VCaP (cell line): Measurements from ENCODE around the gene RNF144A.

Experiments
- H3K27ac ChIP-seq: fragments of 450-650 bp; 2 replicates; pipeline ENCODE4 v1.5.1; 2017
- TF ChIP-seq, protein P1 (sequence below): fragments of 450-650 bp; conservative IDR thresholded peaks from 2 replicates; pipeline ENCODE4 v1.5.1; 2017; ENCODE audit warnings: mild to moderate bottlenecking, moderate library complexity

Gene RNF144A

DNA sequence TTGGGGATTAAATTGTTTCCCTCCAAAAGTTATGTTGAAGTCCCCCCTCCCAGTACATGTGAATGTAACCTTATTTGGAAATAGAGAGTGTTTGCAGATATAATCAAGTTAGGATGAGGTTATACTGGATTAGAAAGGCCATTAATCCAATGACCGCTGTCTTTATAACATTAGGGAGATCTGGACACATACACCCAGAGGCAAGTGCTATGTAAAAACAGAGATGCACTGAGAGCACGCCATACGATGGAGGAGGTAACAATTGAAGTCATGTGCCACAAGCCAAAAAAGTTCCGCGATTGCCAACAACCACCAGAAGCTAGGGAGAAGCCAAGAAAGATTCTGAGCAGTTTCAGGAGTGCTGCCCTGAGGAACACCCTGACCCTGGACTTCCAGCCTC is 153.3 kb downstream of the RNF144A start:
- H3K27ac ChIP-seq: no peak overlapping the region
- TF ChIP-seq, protein P1, sequence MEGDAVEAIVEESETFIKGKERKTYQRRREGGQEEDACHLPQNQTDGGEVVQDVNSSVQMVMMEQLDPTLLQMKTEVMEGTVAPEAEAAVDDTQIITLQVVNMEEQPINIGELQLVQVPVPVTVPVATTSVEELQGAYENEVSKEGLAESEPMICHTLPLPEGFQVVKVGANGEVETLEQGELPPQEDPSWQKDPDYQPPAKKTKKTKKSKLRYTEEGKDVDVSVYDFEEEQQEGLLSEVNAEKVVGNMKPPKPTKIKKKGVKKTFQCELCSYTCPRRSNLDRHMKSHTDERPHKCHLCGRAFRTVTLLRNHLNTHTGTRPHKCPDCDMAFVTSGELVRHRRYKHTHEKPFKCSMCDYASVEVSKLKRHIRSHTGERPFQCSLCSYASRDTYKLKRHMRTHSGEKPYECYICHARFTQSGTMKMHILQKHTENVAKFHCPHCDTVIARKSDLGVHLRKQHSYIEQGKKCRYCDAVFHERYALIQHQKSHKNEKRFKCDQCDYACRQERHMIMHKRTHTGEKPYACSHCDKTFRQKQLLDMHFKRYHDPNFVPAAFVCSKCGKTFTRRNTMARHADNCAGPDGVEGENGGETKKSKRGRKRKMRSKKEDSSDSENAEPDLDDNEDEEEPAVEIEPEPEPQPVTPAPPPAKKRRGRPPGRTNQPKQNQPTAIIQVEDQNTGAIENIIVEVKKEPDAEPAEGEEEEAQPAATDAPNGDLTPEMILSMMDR: no peak

DNA sequence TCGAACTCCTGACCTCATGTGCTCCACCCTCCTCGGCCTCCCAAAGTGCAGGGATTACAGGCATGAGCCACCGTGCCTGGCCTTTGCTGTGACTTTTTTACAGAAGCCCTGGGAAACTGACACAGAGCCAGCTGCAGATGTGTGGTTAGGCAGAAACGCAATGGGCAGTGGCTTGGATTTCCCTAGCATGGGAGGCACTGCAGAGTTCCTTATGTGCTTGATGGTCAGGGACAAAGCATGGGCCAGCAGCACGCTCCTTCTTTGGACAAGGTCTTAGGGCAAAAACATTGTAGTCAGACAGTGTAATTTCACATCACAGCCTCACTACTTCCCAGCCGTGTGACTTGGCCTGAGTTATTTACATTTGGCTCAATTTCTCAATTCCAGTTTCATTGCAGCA is 153.9 kb downstream of the RNF144A start:
- H3K27ac ChIP-seq: no peak overlapping the region

DNA sequence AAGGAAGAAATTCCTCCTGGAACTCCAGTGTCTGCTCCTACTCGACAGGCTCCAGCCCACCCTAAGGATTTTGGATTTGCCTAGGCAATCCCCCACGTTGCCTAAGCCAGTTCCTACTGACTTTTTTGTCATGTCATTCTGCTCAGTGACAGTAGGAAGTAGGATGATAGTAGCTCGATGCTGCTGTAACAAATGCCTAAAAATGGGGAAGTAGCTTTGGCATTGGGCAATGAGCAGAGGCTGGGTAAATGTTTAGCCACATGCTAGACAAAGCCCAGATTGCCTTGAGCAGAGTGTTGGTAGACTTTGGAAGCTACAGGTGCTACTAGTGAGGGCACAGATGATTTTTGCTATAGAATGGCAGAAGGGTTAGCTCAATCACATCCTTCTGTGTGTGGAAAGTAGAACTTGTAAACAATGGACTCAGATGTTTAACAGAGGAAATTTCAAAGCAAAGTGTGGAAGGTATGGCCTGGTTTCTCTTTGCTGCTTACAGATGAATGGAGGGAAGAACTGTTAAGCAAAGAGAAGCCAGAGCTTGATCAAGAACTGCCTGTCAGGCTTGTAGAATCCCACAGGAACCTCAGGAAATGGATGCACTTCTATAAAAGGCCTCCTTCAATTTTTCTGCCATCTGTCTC is 154.8 kb downstream of the RNF144A start:
- H3K27ac ChIP-seq: no peak overlapping the region
- TF ChIP-seq, protein P1: no peak

More for the DNA sequence above, 153.9 kb downstream of the RNF144A start:
- TF ChIP-seq, protein P1: no peak

DNA sequence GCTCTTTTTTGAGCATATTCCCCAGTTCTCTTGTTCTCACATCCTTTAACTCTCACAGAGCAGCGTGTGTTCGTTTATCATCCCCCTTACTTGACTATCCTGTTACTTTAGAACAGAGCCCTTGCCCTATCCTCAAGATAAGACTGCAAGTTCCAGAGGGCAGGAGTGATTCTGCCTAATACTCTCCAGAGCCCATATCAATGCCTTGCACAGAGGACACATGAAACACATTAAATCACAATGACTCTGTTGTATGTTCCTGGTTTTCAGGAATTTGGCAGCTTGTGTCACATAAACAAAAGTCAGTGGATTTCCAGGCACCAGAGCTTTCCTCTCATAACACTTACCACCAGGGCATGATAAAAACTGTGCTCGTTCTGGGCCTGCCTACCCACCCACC is 156.7 kb downstream of the RNF144A start:
- TF ChIP-seq, protein P1: no peak
- no peak overlapping the region for H3K27ac ChIP-seq

DNA sequence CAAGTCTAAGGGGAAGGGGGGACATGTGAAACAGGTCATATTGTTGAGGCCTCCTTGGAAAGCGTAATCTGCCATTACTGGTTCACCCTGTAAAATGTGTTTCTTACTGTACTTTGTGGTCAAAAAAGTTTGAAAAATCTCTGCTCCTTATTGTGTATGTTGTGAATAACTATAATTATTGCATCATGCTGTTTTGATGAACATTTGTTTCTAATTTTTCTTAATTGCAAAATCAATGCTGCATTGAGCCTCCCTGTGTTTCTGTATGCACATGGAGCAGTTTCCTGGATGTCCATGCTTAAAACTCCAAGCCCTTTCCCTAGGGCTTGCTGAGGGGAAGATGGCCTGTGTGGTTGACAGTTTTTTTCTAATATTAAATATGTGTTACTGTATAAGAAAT is 158.6 kb downstream of the RNF144A start:
- H3K27ac ChIP-seq: no peak overlapping the region
- TF ChIP-seq, protein P1: no peak

DNA sequence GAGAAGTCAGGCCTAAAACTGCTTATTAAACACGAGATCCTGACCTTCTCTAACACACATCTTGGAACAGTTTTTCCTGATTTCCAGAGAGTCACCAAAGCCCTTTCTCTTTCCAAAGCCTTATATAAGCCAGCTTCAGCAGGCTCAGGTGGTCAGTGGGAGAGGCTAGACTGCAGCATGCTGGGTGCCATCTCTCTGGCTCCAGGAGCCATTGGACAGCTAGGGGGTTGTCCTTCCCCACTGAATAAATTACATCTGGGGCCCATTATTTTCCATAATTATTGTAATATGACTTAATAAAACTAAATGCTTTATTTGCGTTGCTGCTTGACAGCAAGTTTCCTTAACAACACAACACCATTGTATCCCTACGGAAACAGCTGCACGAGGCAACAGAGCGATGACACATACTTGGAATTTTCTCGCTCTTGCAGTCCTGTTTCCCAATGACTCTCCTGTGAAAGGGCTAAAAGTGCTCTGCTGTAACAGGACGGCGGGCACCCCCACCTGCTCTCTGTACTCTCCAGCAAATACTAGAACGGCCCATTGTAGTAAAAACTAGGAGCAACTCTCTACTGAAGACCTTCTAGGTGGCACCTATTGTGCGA is 160.6 kb downstream of the RNF144A start:
- no peak overlapping the region for H3K27ac ChIP-seq
- TF ChIP-seq, protein P1: no peak

DNA sequence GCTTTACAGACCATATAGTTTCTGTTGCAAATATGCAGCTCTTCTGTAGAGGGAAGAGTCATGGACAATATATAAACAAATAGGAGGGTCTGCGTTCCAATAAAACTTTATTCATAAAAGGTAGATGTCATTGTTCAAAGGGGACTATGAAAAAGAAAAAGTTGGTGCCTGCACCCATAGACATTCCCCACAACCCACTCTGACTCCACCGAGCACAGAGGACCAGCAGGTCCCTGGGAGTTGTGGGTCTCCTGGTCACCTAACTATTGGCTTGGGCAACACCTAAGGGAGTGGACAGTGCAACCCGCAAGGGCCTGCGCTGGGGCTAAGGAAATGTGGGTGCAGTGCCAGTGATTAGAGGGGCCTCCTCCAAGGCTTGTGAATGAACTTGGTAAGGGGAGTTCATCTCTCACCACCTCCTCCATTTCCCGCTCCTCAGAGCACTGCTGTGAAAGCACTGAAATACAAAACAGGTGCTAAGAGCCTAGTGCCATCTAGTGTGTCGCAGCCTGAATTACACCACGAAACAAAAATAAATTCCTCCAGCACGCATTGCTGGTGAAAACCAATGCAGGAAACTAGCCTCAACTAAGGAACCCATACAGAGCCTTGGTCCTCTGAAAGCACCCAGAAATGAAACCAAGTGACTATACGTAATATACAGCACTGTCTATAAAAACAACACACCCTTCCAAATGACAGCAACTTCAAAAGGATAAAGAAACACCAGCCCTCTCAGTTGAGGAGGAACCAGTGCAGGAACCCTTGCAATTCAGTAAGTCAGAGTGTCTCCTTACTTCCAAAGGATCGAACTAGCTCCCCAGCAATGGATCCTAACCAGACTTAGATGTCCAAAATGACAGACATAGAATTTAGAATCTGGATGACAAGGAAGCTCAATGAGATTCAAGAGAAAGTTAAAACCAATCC is 166.6 kb downstream of the RNF144A start:
- H3K27ac ChIP-seq: no peak overlapping the region
- TF ChIP-seq, protein P1: peak; percentile 84
